Natural killer cell (primary cell): ENCODE measurements around the gene PEX12. TPM values are rescaled to one million over a fixed set of nuclear protein-coding genes. Genes with fewer than 3 reads are reported as not detected.

Experiments
- ATAC-seq, 3 donors: fragments of 150-1000 bp in 2 of 3; fragments of 200-7000 bp in 1 of 3; cut with Tn5 transposase; 1 replicate in 1 of 3; 2 replicates in 2 of 3; pipeline ENCODE4 v1.10.0; 2021; ENCODE audit warnings: mild to moderate bottlenecking in 2 of 3, moderate library complexity in 2 of 3
- DNase-seq, 2 donors: peaks; one replicate each; pipeline versions ENCODE4 v3.0.0 to v3.0.0-alpha.2; 2013 to 2021; ENCODE audit warnings: mixed read lengths in 1 of 2
- H3K27ac ChIP-seq: one replicate; pipeline ENCODE4 v1.5.1; 2013; ENCODE audit warnings: mild to moderate bottlenecking, low read length
- H3K27me3 ChIP-seq: one replicate; pipeline ENCODE4 v1.6.1; 2013; ENCODE audit warnings: low read length; ENCODE audit not compliant: control insufficient read depth, insufficient read depth
- H3K36me3 ChIP-seq: one replicate; pipeline ENCODE4 v1.6.1; 2013; ENCODE audit warnings: low read length; ENCODE audit not compliant: control insufficient read depth, insufficient read depth
- H3K4me1 ChIP-seq: one replicate; pipeline ENCODE4 v1.6.1; 2013; ENCODE audit warnings: low read length; ENCODE audit not compliant: control insufficient read depth, insufficient read depth
- H3K4me3 ChIP-seq: one replicate; pipeline ENCODE4 v1.5.1; 2013; ENCODE audit warnings: low read length
- H3K9me3 ChIP-seq: one replicate; pipeline ENCODE4 v1.6.1; 2013; ENCODE audit warnings: low read length; ENCODE audit not compliant: control insufficient read depth, insufficient read depth
- H3K27ac Mint-ChIP-seq, 2 donors: one replicate each; pipeline ENCODE4 v1.8.0; 2022; ENCODE audit warnings: mild to moderate bottlenecking in 2 of 2, mixed read lengths in 2 of 2, moderate library complexity in 1 of 2
- H3K27me3 Mint-ChIP-seq, 2 donors: one replicate each; pipeline ENCODE4 v1.8.0; 2022; ENCODE audit warnings: low read depth in 2 of 2, mixed read lengths in 2 of 2
- H3K36me3 Mint-ChIP-seq: one replicate; pipeline ENCODE4 v1.8.0; 2022; ENCODE audit warnings: mixed read lengths
- H3K4me1 Mint-ChIP-seq, 2 donors: one replicate each; pipeline ENCODE4 v1.8.0; 2022; ENCODE audit warnings: mixed read lengths in 2 of 2
- H3K4me3 Mint-ChIP-seq: one replicate; pipeline ENCODE4 v1.8.0; 2022; ENCODE audit warnings: mild to moderate bottlenecking, moderate library complexity, mixed read lengths
- H3K9me3 Mint-ChIP-seq, 2 donors: one replicate each; pipeline ENCODE4 v1.8.0; 2022; ENCODE audit warnings: mixed read lengths in 2 of 2
- CTCF ChIP-seq: fragments of 200-600 bp; IDR thresholded peaks from one replicate; pipeline ENCODE4 v1.8.0; 2022; ENCODE audit warnings: antibody characterized with exemption
- WGBS: methylation state at CpG from one replicate; pipeline ENCODE4 v1.1.7; 2013; ENCODE audit warnings: missing lambda C conversion rate; ENCODE audit not compliant: insufficient coverage; 5-methylcytosine and 5-hydroxymethylcytosine counted together
- intact Hi-C: fragments of 100-400 bp; cut with micrococcal nuclease; formaldehyde crosslinking; loops from one replicate; pipeline ENCODE4 v1.14.2; 2022
- total RNA-seq, 4 donors: library from RNA; stranded (reverse); fragments of 120-200 nt in 1 of 4; gene quantifications; one replicate each; pipeline versions ENCODE4 v1.2.3 to v1.2.4, GENCODE V29; 2013 to 2022

The PEX12 gene
- total RNA-seq, 3 donors from 2014 or later (not counting 1 experiment from before 2014, with no cell fraction given) = 2.5 to 3.0 (median 2.9) TPM

- H3K27me3 Mint-ChIP-seq = peaks cover 0 to 9% of the 10 kb centered on the region in 2 donors
- no peak for DNase-seq
- H3K9me3 Mint-ChIP-seq = no peaks in the 10 kb centered on the region
- intact Hi-C loops = loop anchor here (1.0 to 10.0 kb wide), 5 partner anchors 8 to 956 kb away; partner anchors contain the start of genes GGNBP2, PEX12 and SLFN12
- 45% methylated on average over 3 of the region's 7 CpGs for WGBS
- H3K4me1 Mint-ChIP-seq = peaks cover 28 to 33% of the 10 kb centered on the region in 2 donors
- Histone ChIP-seq H3K27me3 (no peaks in the 10 kb centered on the region), H3K27ac (peak overlapping the region; percentile 88), H3K4me1 (peaks cover 13% of the 10 kb centered on the region), H3K36me3 (no peaks in the 10 kb centered on the region), H3K9me3 (no peaks in the 10 kb centered on the region), H3K4me3 (peak overlapping the region; percentile 70)
- no peaks in the 10 kb centered on the region for H3K36me3 Mint-ChIP-seq
- peak; percentile 1 to 7 (median 4) for ATAC-seq
- peak overlapping the region; percentile 94 to 100 for H3K27ac Mint-ChIP-seq
- peak overlapping the region; percentile 94 for H3K4me3 Mint-ChIP-seq
- TF ChIP-seq CTCF = no peak
Observed at GRCh38 chr17:35586569-35587073, 8.2 kb upstream of the PEX12 start.

DNA sequence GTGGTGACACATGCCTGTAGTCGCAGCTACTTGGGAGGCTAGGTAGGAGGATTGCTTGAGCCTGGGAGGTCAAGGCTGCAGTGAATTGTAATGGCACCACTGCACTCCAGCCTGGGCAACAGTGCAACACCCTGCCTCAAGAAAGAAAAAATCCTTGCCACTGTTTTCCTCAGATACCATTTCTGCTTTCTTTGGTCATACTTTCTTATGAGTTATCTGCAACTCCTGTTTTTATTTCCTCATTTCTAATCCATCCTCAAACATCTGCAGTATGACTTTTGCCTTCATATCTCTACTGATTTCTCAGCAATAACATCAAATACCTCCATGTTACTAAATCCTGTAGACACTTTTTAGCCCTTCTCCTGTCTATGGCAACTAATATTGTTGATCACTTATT, 5.7 kb upstream of the PEX12 start:
- H3K36me3 ChIP-seq = no peaks in the 10 kb centered on the region
- H3K4me3 Mint-ChIP-seq = no peak overlapping the region
- no peaks in the 10 kb centered on the region for H3K9me3 Mint-ChIP-seq
- ATAC-seq = no peak
- intact Hi-C loops = loop anchor here (10.0 kb wide), 1 partner anchor 59 kb away; no protein-coding TSS in a partner anchor
- no peaks in the 10 kb centered on the region for H3K36me3 Mint-ChIP-seq
- peaks cover 16% of the 10 kb centered on the region for H3K4me1 ChIP-seq
- no peaks in the 10 kb centered on the region for H3K27me3 ChIP-seq
- peaks cover 0 to 9% of the 10 kb centered on the region in 2 donors for H3K27me3 Mint-ChIP-seq
- DNase-seq = no peak
- H3K27ac ChIP-seq = no peak overlapping the region
- no peaks in the 10 kb centered on the region for H3K9me3 ChIP-seq
- WGBS = 83% methylated on average over 1 of the region's 1 CpG
- H3K27ac Mint-ChIP-seq = no peak overlapping the region
- TF ChIP-seq CTCF = no peak
- H3K4me3 ChIP-seq = no peak overlapping the region
- peaks cover 26 to 30% of the 10 kb centered on the region in 2 donors for H3K4me1 Mint-ChIP-seq

- Histone ChIP-seq H3K36me3 (peaks cover 15% of the 10 kb centered on the region), H3K27ac (peak overlapping the region; percentile 92), H3K9me3 (no peaks in the 10 kb centered on the region), H3K27me3 (no peaks in the 10 kb centered on the region), H3K4me3 (peak overlapping the region; percentile 85), H3K4me1 (peaks cover 13% of the 10 kb centered on the region)
- ATAC-seq = no peak
- DNase-seq = peak in 1 of 2 donors; percentile 38
- intact Hi-C loops = loop anchor here (1.0 to 5.0 kb wide), 3 partner anchors 8 to 267 kb away; partner anchors contain the start of gene AP2B1
- H3K27me3 Mint-ChIP-seq = no peaks in the 10 kb centered on the region
- H3K4me1 Mint-ChIP-seq = peaks cover 19 to 20% of the 10 kb centered on the region in 2 donors
- TF ChIP-seq CTCF = no peak
- WGBS = 6% methylated on average over 11 of the region's 11 CpGs
- peak overlapping the region; percentile 99 for H3K27ac Mint-ChIP-seq
- H3K9me3 Mint-ChIP-seq = no peaks in the 10 kb centered on the region
- no peaks in the 10 kb centered on the region for H3K36me3 Mint-ChIP-seq
- H3K4me3 Mint-ChIP-seq = peak overlapping the region; percentile 96
Observed at GRCh38 chr17:35578929-35579432, 610 bp upstream of the PEX12 start.
